CD4-positive, alpha-beta T cell treated with Interleukin-17A for 1 hour (primary cell): ENCODE data around the gene DYNLRB2.
A peak's percentile ranks its signal among the peaks of the same experiment; 100 is the strongest.

Experiments
- DNase-seq: peaks from one replicate; pipeline ENCODE4 v3.0.0-alpha.2; 2020

Gene DYNLRB2

GRCh38 chr16:80540516-80541305, at the start of gene DYNLRB2:
DYNLRB2 (plus strand) TSS chr16:80540993; CDS start chr16:80541077, 84 bp downstream.
- DNase-seq: peak; percentile 96

DNA sequence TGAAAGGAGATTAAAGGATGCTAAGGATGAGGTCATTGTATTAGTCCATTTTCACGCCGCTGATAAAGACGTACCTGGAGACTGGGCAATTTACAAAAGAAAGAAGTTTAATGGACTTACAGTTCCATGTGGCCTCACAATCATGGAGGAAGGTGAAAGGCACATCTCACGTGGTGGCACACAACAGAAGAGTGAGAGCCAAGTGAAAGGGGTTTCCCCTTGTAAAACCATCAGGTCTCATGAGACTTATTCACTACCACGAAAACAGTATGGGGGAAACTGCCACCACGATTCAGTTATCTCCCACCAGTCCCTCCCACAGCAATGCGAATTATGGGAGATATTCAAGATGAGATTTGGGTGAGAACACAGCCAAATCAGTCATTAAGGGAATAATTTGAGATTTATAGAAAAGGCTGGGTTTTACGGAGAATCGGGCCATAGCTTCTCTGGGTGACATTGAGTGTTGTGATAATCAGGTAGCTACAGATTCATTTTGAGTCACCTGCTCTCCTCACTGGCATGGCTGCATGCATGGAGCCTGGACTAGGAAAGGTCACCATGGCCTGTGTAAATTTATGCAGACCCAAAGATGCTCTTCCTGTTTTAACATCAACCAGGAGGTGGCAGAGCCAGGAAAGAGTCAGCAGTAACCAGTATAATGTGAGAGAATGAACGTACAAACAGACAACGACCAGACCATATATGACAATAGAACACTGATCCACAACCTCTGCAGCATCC, 40.5 kb upstream of the DYNLRB2 start:
- DNase-seq: peak; percentile 10

DNA sequence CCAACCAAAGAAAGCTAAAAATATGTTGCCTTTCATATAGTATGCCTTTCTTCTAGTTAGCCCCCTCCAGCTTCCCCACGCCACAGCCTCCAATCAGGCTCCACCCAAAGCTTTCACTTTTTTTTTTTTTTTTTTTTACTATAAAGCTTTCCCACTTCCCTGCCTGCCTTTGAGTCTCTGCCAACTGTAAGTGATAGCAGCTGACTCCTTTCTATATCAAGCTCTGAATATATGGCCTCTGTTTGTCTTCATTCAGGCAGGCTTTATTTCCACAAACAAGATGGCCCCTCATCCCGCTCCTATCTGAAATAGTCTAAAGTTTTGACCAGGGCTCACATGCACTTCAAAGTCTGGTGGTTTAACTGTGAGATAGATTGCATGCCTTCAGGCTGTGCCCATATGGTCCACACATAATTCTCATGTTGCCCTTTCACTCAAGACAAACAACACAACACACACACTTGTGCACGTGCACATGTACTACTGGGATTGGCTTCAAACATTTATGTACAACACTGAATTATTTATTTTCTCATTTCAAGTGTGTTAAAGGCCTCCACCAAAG, 39.8 kb upstream of the DYNLRB2 start:
- DNase-seq: no peak

GRCh38 chr16:80503107-80503506, 37.7 kb upstream of the DYNLRB2 start:
- no peak for DNase-seq

- no peak for DNase-seq
These were observed 33.3 kb upstream of the DYNLRB2 start for GRCh38 chr16:80507538-80507937.

DNA sequence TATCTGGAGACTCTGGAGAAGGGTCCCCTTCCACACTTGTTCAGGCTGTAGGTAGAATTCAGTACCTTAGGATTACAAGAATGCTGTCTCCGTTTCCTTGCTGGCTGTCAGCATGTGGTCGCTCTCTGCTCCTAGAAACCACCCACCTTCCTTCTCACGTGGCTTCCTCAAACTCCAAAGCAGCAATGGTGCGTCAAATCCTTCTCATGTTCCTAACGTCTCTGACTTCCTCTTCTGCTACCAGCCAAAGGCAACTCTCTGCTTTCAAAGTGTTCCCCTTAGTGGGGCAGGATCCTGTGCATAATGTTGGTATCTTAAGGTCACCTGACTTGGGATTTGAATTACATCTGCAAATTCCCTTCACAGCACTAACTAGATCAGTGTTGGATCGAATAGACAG, 30.9 kb upstream of the DYNLRB2 start:
- no peak for DNase-seq

- DNase-seq: no peak
These were observed 28.8 kb upstream of the DYNLRB2 start for GRCh38 chr16:80511824-80512592.

- DNase-seq: no peak
These were observed 28.3 kb upstream of the DYNLRB2 start for GRCh38 chr16:80512593-80512853.

- no peak for DNase-seq
These were observed 25.4 kb upstream of the DYNLRB2 start for GRCh38 chr16:80515374-80515773.

DNA sequence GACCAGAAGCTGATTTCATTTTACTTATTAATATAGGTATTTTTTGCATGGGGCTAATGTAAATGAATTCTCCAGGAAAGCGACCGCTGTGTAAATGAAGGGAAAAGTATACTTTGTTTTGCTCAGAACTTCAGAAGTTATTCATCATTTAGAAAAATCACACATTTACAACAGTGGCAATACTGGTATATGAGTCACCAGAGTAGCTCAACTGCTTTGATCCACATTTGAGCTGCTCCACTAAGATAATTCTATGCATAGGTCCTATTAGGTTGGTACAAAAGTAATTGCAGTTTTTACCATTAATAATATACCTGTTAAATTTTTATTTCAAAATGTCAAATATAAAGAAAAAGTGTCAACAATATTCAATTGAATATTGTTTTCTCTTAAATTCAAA, 22.9 kb upstream of the DYNLRB2 start:
- DNase-seq: no peak

DNA sequence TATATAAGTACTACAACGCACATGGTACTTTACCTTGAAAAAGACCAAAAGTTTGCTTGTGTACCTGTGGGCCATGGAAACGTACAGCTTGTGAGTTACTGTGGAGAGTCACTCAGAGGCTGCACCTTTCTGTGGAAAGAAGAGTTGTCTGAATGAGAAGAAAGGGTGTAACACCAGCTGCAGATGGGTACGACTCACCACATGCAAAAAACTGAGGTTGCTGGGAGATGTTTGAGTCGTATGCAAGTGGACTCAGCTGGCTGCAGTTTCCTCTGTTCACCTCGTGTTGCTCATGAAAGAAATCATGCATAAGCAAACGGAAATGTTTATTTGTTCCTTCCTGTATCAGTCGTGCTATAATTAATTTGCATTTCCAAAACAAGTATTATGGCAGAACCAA, 22.4 kb upstream of the DYNLRB2 start:
- no peak for DNase-seq

GRCh38 chr16:80519189-80519588, 21.6 kb upstream of the DYNLRB2 start:
- no peak for DNase-seq

- no peak for DNase-seq
These were observed 15.4 kb upstream of the DYNLRB2 start for GRCh38 chr16:80525420-80525819.

DNA sequence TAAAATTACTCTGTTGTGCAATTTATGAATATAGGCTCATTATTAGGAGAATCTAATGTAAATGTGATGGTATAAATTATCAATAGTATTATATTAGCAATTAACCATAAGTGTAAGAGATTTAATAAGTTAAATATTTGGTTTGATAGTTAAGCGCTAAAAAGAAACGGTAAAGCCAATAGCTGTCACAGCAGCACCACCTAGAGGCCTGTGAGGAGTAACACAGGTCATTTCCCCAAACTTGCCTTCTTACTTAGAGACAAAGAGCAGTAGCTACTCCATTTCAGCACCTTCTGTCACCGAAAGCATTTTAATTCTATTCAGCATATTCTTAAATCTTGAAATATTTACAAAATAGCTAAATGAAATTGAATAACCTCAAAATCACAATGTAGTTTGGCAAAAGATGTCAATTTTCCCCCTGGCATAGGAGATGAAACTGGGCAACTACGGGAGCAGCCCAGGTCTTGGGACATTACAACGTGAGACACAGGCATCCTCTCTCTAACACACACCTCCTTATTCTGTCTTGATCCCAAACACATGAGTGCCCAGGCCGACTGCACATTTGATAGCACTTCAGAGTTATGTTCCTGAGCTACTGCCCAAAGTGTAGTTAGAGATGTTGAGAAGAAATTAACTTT, 14.3 kb upstream of the DYNLRB2 start:
- DNase-seq: peak; percentile 76

GRCh38 chr16:80527297-80527696, 13.5 kb upstream of the DYNLRB2 start:
- peak; percentile 56 for DNase-seq

DNA sequence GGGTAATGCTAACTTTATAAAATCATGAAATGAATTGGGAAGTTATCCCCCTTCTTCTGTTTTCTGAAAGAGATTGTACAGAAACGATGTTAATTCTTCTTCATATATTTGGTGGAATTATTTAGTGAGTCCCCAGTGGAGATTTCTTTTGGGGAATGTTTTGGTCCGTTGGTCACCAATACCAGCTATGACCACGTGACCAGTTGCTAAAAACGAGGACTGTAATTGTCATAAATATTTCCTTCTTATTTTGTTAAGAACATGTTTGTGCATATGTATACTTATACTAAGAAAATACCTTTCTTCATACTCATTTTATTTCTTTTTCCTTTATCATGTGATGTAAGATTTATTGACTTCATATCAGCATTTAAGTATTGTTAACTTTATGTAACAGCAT, 10.3 kb upstream of the DYNLRB2 start:
- no peak for DNase-seq

DNA sequence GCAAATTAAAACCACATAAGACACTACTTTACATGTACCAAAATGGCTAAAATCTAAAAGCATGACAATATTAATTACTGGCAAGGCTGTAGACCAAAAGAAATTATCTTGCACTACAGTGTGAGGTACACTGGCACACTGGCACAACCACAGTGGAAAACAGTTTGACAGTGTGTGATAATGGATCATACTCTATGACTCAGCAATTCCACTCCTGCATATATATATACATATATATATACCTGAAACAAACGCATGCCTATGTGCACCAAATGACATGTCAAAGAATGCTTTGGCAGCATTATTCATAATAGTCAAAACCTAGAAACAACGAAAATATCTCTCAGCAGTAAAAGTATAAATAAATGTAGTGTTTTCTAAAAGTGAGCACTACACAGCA, 4.6 kb upstream of the DYNLRB2 start:
- no peak for DNase-seq

DNA sequence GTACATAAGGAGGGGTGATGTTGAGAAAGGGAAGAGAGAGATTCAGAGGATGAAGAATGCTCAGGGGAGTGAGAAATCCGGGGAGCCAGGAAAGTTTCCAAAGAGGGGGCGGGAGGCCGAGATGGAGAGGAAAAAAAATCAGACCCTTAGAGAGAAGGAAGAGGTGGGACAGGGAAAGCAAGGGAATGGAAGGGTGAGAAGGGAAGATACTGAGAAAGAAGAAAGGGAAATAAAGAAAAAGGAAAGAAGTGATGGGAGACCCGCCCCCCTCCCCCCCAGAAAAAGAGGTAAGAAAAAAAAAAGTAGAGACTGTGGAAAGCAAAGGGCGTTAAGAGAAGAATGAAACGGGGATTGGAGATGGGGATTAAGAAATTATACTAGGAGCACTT, 507 bp downstream of the DYNLRB2 start:
- DNase-seq: no peak

DNA sequence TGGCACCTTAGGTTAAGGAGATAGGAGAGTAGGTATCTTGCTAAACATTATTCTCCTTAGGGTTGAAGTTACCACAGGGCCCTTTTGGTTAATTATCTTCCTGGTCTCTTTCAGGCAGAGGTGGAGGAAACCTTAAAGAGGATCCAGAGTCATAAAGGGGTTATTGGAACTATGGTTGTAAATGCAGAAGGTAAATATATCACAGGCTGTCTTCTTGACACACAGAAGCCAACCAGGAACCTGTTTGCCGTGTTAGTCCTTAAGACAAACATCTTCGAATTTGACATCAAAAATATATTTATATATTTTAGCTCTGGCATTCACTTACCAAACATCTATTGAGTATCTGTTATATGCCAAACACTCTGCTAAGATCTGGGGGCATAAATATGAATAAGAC, 2.4 kb downstream of the DYNLRB2 start:
- DNase-seq: no peak

- no peak for DNase-seq
These were observed 3.5 kb downstream of the DYNLRB2 start for GRCh38 chr16:80544326-80544725.

- no peak for DNase-seq
These were observed 5.5 kb downstream of the DYNLRB2 start for GRCh38 chr16:80546249-80546648.

- DNase-seq: no peak
These were observed 6.4 kb downstream of the DYNLRB2 start for GRCh38 chr16:80547145-80547544.

DNA sequence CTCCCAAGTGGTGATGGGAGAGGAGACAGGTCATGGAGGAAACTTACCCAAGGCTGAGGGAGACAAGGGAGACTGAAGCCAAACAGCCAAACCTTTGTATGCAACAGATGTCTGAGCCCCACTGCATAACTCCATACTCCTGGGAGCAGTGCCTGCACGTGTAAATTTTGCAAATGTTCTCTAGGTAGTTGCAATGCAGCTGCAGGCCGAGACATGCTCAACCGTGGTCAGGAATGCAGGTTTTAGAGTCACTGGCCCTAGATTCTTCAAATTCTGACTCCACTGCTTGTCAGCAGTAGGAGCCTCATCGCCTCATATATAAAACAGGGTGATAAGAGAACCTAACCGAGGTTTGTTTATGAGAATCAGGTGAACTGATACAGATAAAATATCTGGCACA, 11.5 kb downstream of the DYNLRB2 start:
- no peak for DNase-seq
